Astrocyte (in vitro differentiated cells and primary cell): ENCODE measurements around the gene FGD4. TPM values are rescaled to one million over a fixed set of nuclear protein-coding genes. Genes with fewer than 3 reads are reported as not detected.

Experiments used
- DNase-seq: peaks from one replicate; pipeline ENCODE4 v3.0.0-alpha.2; 2010; ENCODE audit warnings: low read depth
- FAIRE-seq: peaks from 2 replicates; lab custom pipeline; 2011; peaks lifted over from hg19 to GRCh38; lab: Jason Lieb, UNC
- H2AFZ ChIP-seq: 2 replicates; pipeline ENCODE4 v1.6.0; 2012; ENCODE audit warnings: low read depth, low read length, inconsistent platforms
- H3K27ac ChIP-seq: 2 replicates; pipeline ENCODE4 v1.5.1; 2011; ENCODE audit warnings: low read depth, low read length, inconsistent platforms
- H3K27me3 ChIP-seq: 2 replicates; pipeline ENCODE4 v1.6.0; 2011; ENCODE audit warnings: low read length, inconsistent platforms; ENCODE audit not compliant: insufficient read depth
- H3K36me3 ChIP-seq: 2 replicates; pipeline ENCODE4 v1.5.1; 2011; ENCODE audit warnings: low read length, inconsistent platforms; ENCODE audit not compliant: insufficient read depth
- H3K4me1 ChIP-seq: 2 replicates; pipeline ENCODE4 v1.5.1; 2011; ENCODE audit warnings: low read length, inconsistent platforms; ENCODE audit not compliant: insufficient read depth
- H3K4me2 ChIP-seq: 2 replicates; pipeline ENCODE4 v1.6.0; 2012; ENCODE audit warnings: low read length, inconsistent platforms
- H3K4me3 ChIP-seq: 2 replicates; pipeline ENCODE4 v1.5.1; 2011; ENCODE audit warnings: low read depth, mild to moderate bottlenecking, low read length, inconsistent platforms; ENCODE audit not compliant: insufficient read depth
- H3K79me2 ChIP-seq: 2 replicates; pipeline ENCODE4 v1.6.0; 2012; ENCODE audit warnings: mild to moderate bottlenecking, low read length, inconsistent platforms; ENCODE audit not compliant: insufficient read depth
- H3K9ac ChIP-seq: 2 replicates; pipeline ENCODE4 v1.6.0; 2012; ENCODE audit warnings: mild to moderate bottlenecking, low read length, inconsistent platforms
- H3K9me3 ChIP-seq: 2 replicates; pipeline ENCODE4 v1.5.1; 2012; ENCODE audit warnings: low read depth, mild to moderate bottlenecking, low read length, inconsistent platforms; ENCODE audit not compliant: insufficient read depth
- H4K20me1 ChIP-seq: 2 replicates; pipeline ENCODE4 v1.6.0; 2012; ENCODE audit warnings: low read length, inconsistent platforms; ENCODE audit not compliant: insufficient read depth
- H3K27ac Mint-ChIP-seq: one replicate; pipeline ENCODE4 v1.8.0; 2021; ENCODE audit warnings: mild to moderate bottlenecking, mixed read lengths; ENCODE audit not compliant: unreplicated experiment
- H3K27me3 Mint-ChIP-seq: one replicate; pipeline ENCODE4 v1.8.0; 2021; ENCODE audit warnings: low read depth, mixed read lengths; ENCODE audit not compliant: unreplicated experiment
- H3K36me3 Mint-ChIP-seq: one replicate; pipeline ENCODE4 v1.8.0; 2021; ENCODE audit warnings: low read depth, mixed read lengths; ENCODE audit not compliant: unreplicated experiment
- H3K4me1 Mint-ChIP-seq: one replicate; pipeline ENCODE4 v1.8.0; 2021; ENCODE audit warnings: low read depth, mixed read lengths; ENCODE audit not compliant: unreplicated experiment
- H3K4me3 Mint-ChIP-seq: one replicate; pipeline ENCODE4 v1.8.0; 2021; ENCODE audit warnings: mild to moderate bottlenecking, moderate library complexity, mixed read lengths; ENCODE audit not compliant: unreplicated experiment
- H3K9me3 Mint-ChIP-seq: one replicate; pipeline ENCODE4 v1.8.0; 2021; ENCODE audit warnings: mild to moderate bottlenecking, mixed read lengths; ENCODE audit not compliant: unreplicated experiment
- CTCF ChIP-seq: IDR thresholded peaks from 2 replicates; pipeline ENCODE4 v1.5.1; 2011; ENCODE audit warnings: low read depth, mild to moderate bottlenecking, inconsistent platforms, low read length, moderate library complexity; ENCODE audit not compliant: insufficient read depth
- EZH2 ChIP-seq: IDR thresholded peaks from 2 replicates; pipeline ENCODE4 v1.6.1; 2012; ENCODE audit warnings: mild to moderate bottlenecking, low read length, inconsistent platforms; ENCODE audit not compliant: insufficient read depth
- total RNA-seq: library from RNA; stranded (reverse); gene quantifications from 2 replicates; pipeline ENCODE4 v1.2.1, GENCODE V29; 2021

FGD4 gene
- total RNA-seq, 1 donor from 2014 or later: 18.7 TPM

- no peak overlapping the region for H3K27ac ChIP-seq
- FAIRE-seq (no peak), DNase-seq (no peak)
- Mint-ChIP-seq H3K9me3 (no peaks in the 10 kb centered on the region), H3K27ac (no peak overlapping the region), H3K4me3 (no peak overlapping the region), H3K4me1 (peaks cover 4% of the 10 kb centered on the region), H3K27me3 (no peaks in the 10 kb centered on the region), H3K36me3 (peaks cover 7% of the 10 kb centered on the region)
- H3K9me3 ChIP-seq: no peaks in the 10 kb centered on the region
- no peak overlapping the region for H3K4me2 ChIP-seq
- H4K20me1 ChIP-seq: no peaks in the 10 kb centered on the region
- peaks cover 11% of the 10 kb centered on the region for H3K4me1 ChIP-seq
- no peaks in the 10 kb centered on the region for H3K36me3 ChIP-seq
- H3K79me2 ChIP-seq: no peaks in the 10 kb centered on the region
- no peak overlapping the region for H2AFZ ChIP-seq
- H3K4me3 ChIP-seq: no peak overlapping the region
- H3K27me3 ChIP-seq: no peaks in the 10 kb centered on the region
- no peak overlapping the region for H3K9ac ChIP-seq
- no peak for TF ChIP-seq CTCF
- no peak for TF ChIP-seq EZH2
These were observed 190.0 kb downstream of the FGD4 start for GRCh38 chr12:32589165-32589865.

GRCh38 chr12:32595251-32595650, 195.9 kb downstream of the FGD4 start:
- Histone ChIP-seq H3K27me3 (no peaks in the 10 kb centered on the region), H4K20me1 (no peaks in the 10 kb centered on the region), H3K9ac (no peak overlapping the region), H3K4me2 (no peak overlapping the region), H3K27ac (no peak overlapping the region), H3K4me1 (no peaks in the 10 kb centered on the region), H2AFZ (no peak overlapping the region), H3K79me2 (no peaks in the 10 kb centered on the region), H3K4me3 (no peak overlapping the region), H3K36me3 (no peaks in the 10 kb centered on the region), H3K9me3 (no peaks in the 10 kb centered on the region)
- peaks cover 2% of the 10 kb centered on the region for H3K36me3 Mint-ChIP-seq
- no peaks in the 10 kb centered on the region for H3K4me1 Mint-ChIP-seq
- peak; percentile 65 for DNase-seq
- no peak overlapping the region for H3K4me3 Mint-ChIP-seq
- H3K9me3 Mint-ChIP-seq: no peaks in the 10 kb centered on the region
- FAIRE-seq: no peak
- no peak for TF ChIP-seq CTCF
- TF ChIP-seq EZH2: no peak
- H3K27me3 Mint-ChIP-seq: no peaks in the 10 kb centered on the region
- H3K27ac Mint-ChIP-seq: no peak overlapping the region

- no peaks in the 10 kb centered on the region for H3K9me3 Mint-ChIP-seq
- Histone ChIP-seq H3K79me2 (no peaks in the 10 kb centered on the region), H3K36me3 (peaks cover 5% of the 10 kb centered on the region), H3K27me3 (no peaks in the 10 kb centered on the region), H3K4me3 (no peak overlapping the region), H4K20me1 (no peaks in the 10 kb centered on the region), H3K9me3 (no peaks in the 10 kb centered on the region), H3K9ac (no peak overlapping the region), H2AFZ (no peak overlapping the region), H3K4me1 (no peaks in the 10 kb centered on the region), H3K4me2 (no peak overlapping the region), H3K27ac (no peak overlapping the region)
- TF ChIP-seq CTCF (no peak), EZH2 (no peak)
- H3K27me3 Mint-ChIP-seq: no peaks in the 10 kb centered on the region
- H3K27ac Mint-ChIP-seq: no peak overlapping the region
- DNase-seq (no peak), FAIRE-seq (no peak)
- peaks cover 2% of the 10 kb centered on the region for H3K36me3 Mint-ChIP-seq
- H3K4me3 Mint-ChIP-seq: no peak overlapping the region
- no peaks in the 10 kb centered on the region for H3K4me1 Mint-ChIP-seq
These were observed 196.7 kb downstream of the FGD4 start for GRCh38 chr12:32596030-32596429.
